Keratinocyte (primary cell): ENCODE data around the gene MZT2B. TPM values are rescaled to one million over a fixed set of nuclear protein-coding genes. Genes with fewer than 3 reads are reported as not detected.
"Not testable (repeated sequence)": the region's sequence is repeated elsewhere in the genome, so short reads cannot be mapped to it uniquely, and the experiment has no call there.

Experiments
- DNase-seq: peaks from one replicate; pipeline ENCODE4 v3.0.0-alpha.2; 2011; ENCODE audit warnings: low read depth, missing footprints, low spot score
- FAIRE-seq: peaks from 2 replicates; lab custom pipeline; 2011; peaks lifted over from hg19 to GRCh38; lab: Jason Lieb, UNC
- H2AFZ ChIP-seq: 2 replicates; pipeline ENCODE4 v1.6.0; 2012; ENCODE audit warnings: low read length, control low read depth, inconsistent platforms; ENCODE audit not compliant: control insufficient read depth
- H3K27ac ChIP-seq: 2 replicates; pipeline ENCODE4 v1.5.1; 2011; ENCODE audit warnings: low read length; ENCODE audit not compliant: control insufficient read depth, insufficient read depth
- H3K27me3 ChIP-seq: 3 replicates; pipeline ENCODE4 v1.6.0; 2011; ENCODE audit warnings: low read length; ENCODE audit not compliant: control insufficient read depth, insufficient read depth; ENCODE audit errors: extremely low read depth
- H3K36me3 ChIP-seq, 2 experiments: 2 replicates in 1 of 2; 3 replicates in 1 of 2; pipeline ENCODE4 v1.5.1; 2011; ENCODE audit warnings: low read length in 2 of 2, mild to moderate bottlenecking in 1 of 2; ENCODE audit not compliant: control insufficient read depth in 2 of 2, insufficient read depth in 2 of 2; ENCODE audit errors: extremely low read depth in 1 of 2
- H3K4me1 ChIP-seq: 3 replicates; pipeline ENCODE4 v1.5.1; 2011; ENCODE audit warnings: low read length; ENCODE audit not compliant: control insufficient read depth, insufficient read depth; ENCODE audit errors: extremely low read depth
- H3K4me2 ChIP-seq: 3 replicates; pipeline ENCODE4 v1.6.0; 2011; ENCODE audit warnings: low read depth, low read length; ENCODE audit not compliant: control insufficient read depth, insufficient read depth; ENCODE audit errors: extremely low read depth
- H3K4me3 ChIP-seq, 3 experiments: fragments of 200-600 bp in 1 of 3; sonication (generic) in 1 of 3; 2 replicates in 2 of 3; 3 replicates in 1 of 3; pipeline ENCODE4 v1.5.1; 2011 to 2016; ENCODE audit warnings: low read length in 3 of 3, mild to moderate bottlenecking in 3 of 3, control low read depth in 2 of 3, inconsistent platforms in 1 of 3, low read depth in 1 of 3, mixed read lengths in 1 of 3, mixed run types in 1 of 3, moderate library complexity in 1 of 3; ENCODE audit not compliant: control insufficient read depth in 2 of 3, insufficient read depth in 2 of 3; ENCODE audit errors: extremely low read depth in 1 of 3
- H3K79me2 ChIP-seq: 2 replicates; pipeline ENCODE4 v1.6.0; 2012; ENCODE audit warnings: low read length; ENCODE audit not compliant: control insufficient read depth, insufficient read depth
- H3K9ac ChIP-seq: 3 replicates; pipeline ENCODE4 v1.6.0; 2011; ENCODE audit warnings: low read length; ENCODE audit not compliant: control insufficient read depth, insufficient read depth; ENCODE audit errors: extremely low read depth
- H3K9me1 ChIP-seq: 3 replicates; pipeline ENCODE4 v1.6.0; 2011; ENCODE audit warnings: low read length; ENCODE audit not compliant: control insufficient read depth, insufficient read depth; ENCODE audit errors: extremely low read depth
- H3K9me3 ChIP-seq: 2 replicates; pipeline ENCODE4 v1.5.1; 2012; ENCODE audit warnings: low read depth, low read length; ENCODE audit not compliant: control insufficient read depth
- H4K20me1 ChIP-seq: 3 replicates; pipeline ENCODE4 v1.6.0; 2011; ENCODE audit warnings: low read length; ENCODE audit not compliant: control insufficient read depth, insufficient read depth; ENCODE audit errors: extremely low read depth
- dilution Hi-C: fragments of 300-500 bp; cut with MboI; formaldehyde crosslinking; loops from one replicate; pipeline ENCODE4 v1.7.0; 2020; ENCODE audit warnings: low sequenced_read_pairs; ENCODE audit not compliant: extremely low pct_ligation_motif_present
- polyA plus RNA-seq, 5 experiments: library from polyadenylated mRNA; depleted of rRNA in 3 of 5; stranded (reverse) in 3 of 5; stranded (forward) in 1 of 5; unstranded in 1 of 5; fragments of >200 nt; gene quantifications; 1 replicate in 1 of 5; 2 replicates in 3 of 5; 3 replicates in 1 of 5; pipeline versions ENCODE4 v1.2.1 to v1.2.3, GENCODE V29; 2011 to 2012; ENCODE audit warnings: missing spikeins in 2 of 5, low read depth in 1 of 5, low replicate concordance in 1 of 5

Gene MZT2B
- polyA plus RNA-seq, 1 donor (not counting 4 experiments of a cell fraction or from before 2014, with no cell fraction given): 133 TPM

GRCh38 chr2:130228005-130228404 is 45.9 kb downstream of the MZT2B start:
- DNase-seq, H3K79me2 ChIP-seq, H3K36me3 ChIP-seq, H3K9me1 ChIP-seq, H2AFZ ChIP-seq, H3K27me3 ChIP-seq, H3K4me3 ChIP-seq, H3K9ac ChIP-seq, H3K4me2 ChIP-seq, H3K9me3 ChIP-seq, H4K20me1 ChIP-seq, H3K27ac ChIP-seq, dilution Hi-C loops, FAIRE-seq, H3K4me1 ChIP-seq: not testable (repeated sequence)

- H3K4me1 ChIP-seq, H3K4me3 ChIP-seq, H4K20me1 ChIP-seq, H3K4me2 ChIP-seq, H2AFZ ChIP-seq, H3K9me3 ChIP-seq, H3K79me2 ChIP-seq, H3K9me1 ChIP-seq, FAIRE-seq, H3K36me3 ChIP-seq, DNase-seq, dilution Hi-C loops, H3K27ac ChIP-seq, H3K27me3 ChIP-seq, H3K9ac ChIP-seq: not testable (repeated sequence)
These were observed 46.6 kb downstream of the MZT2B start for GRCh38 chr2:130228467-130229160.

- FAIRE-seq, H4K20me1 ChIP-seq, DNase-seq, H2AFZ ChIP-seq, H3K27me3 ChIP-seq, H3K9ac ChIP-seq, H3K36me3 ChIP-seq, H3K4me2 ChIP-seq, dilution Hi-C loops, H3K4me3 ChIP-seq, H3K27ac ChIP-seq, H3K9me1 ChIP-seq, H3K9me3 ChIP-seq, H3K4me1 ChIP-seq, H3K79me2 ChIP-seq: not testable (repeated sequence)
These were observed 47.1 kb downstream of the MZT2B start for GRCh38 chr2:130229161-130229510.

- H3K9me3 ChIP-seq, H3K4me2 ChIP-seq, H4K20me1 ChIP-seq, H3K9me1 ChIP-seq, H3K27ac ChIP-seq, H3K4me1 ChIP-seq, DNase-seq, FAIRE-seq, H3K79me2 ChIP-seq, H2AFZ ChIP-seq, H3K9ac ChIP-seq, H3K27me3 ChIP-seq, H3K4me3 ChIP-seq, dilution Hi-C loops, H3K36me3 ChIP-seq: not testable (repeated sequence)
These were observed 48.3 kb downstream of the MZT2B start for GRCh38 chr2:130230376-130230775.

GRCh38 chr2:130230907-130231306 is 48.8 kb downstream of the MZT2B start:
- H3K27me3 ChIP-seq, H2AFZ ChIP-seq, H4K20me1 ChIP-seq, H3K4me3 ChIP-seq, H3K4me2 ChIP-seq, H3K36me3 ChIP-seq, FAIRE-seq, H3K27ac ChIP-seq, DNase-seq, H3K79me2 ChIP-seq, H3K9ac ChIP-seq, dilution Hi-C loops, H3K9me1 ChIP-seq, H3K4me1 ChIP-seq, H3K9me3 ChIP-seq: not testable (repeated sequence)
